ENCODE results near the gene TRIM58. TPM values are rescaled to one million over a fixed set of nuclear protein-coding genes. Genes with fewer than 3 reads are reported as not detected.

The TRIM58 gene
- total RNA-seq, 1 experiment from 2014 or later, result 1.7 TPM

GRCh38 chr1:247904122-247904521 is 47.1 kb downstream of the TRIM58 start:
- Histone ChIP-seq H3K4ac (ENCODE audit: low read depth, low read length) (no peak overlapping the region), H3K4me2 (ENCODE audit: insufficient read depth, insufficient read length, low read length) (no peak overlapping the region), H2AK5ac (ENCODE audit: insufficient read length, low read length) (no peak overlapping the region), H3K23ac (ENCODE audit: insufficient read length, low read depth, low read length) (no peak overlapping the region), H4K91ac (ENCODE audit: insufficient read length, low read depth, low read length) (no peak overlapping the region), H3K27me3 (ENCODE audit: insufficient read depth, low read length) (no peaks in the 10 kb centered on the region), H3K23me2 (ENCODE audit: insufficient read length, low read depth, low read length, poor library complexity, severe bottlenecking) (no peaks in the 10 kb centered on the region), H3K56ac (ENCODE audit: insufficient read length, low read depth, low read length) (no peak overlapping the region), H2BK12ac (ENCODE audit: insufficient read length, low read depth, low read length) (no peak overlapping the region), H4K5ac (ENCODE audit: insufficient read length, low read depth, low read length) (no peak overlapping the region), H3K9me3 (ENCODE audit: control insufficient read depth, low read depth, low read length) (no peaks in the 10 kb centered on the region), H2BK5ac (ENCODE audit: insufficient read length, low read length) (no peak overlapping the region), H3K14ac (ENCODE audit: insufficient read depth, low read length) (no peak overlapping the region), H4K20me1 (ENCODE audit: control insufficient read depth, insufficient read depth, insufficient read length) (no peaks in the 10 kb centered on the region), H2BK20ac (ENCODE audit: low read depth, low read length, poor library complexity, severe bottlenecking) (no peak overlapping the region), H3K9ac (ENCODE audit: extremely low read depth, insufficient read length, low read length) (no peak overlapping the region), H4K8ac (replicated peaks; ENCODE audit: insufficient read length, low read depth, low read length) (no peak overlapping the region), H3K4me1 (ENCODE audit: insufficient read depth, low read length) (no peaks in the 10 kb centered on the region; the same call in 1 of the 2 replicates), H3K18ac (ENCODE audit: insufficient read length, low read depth, low read length) (no peak overlapping the region), H3K27ac (ENCODE audit: insufficient read length, low read depth, low read length) (no peak overlapping the region), H2BK120ac (ENCODE audit: low read depth, low read length, poor library complexity, severe bottlenecking) (no peak overlapping the region), H2AFZ (ENCODE audit: low read length) (no peak overlapping the region), H3K79me2 (ENCODE audit: insufficient read depth, low read length) (no peaks in the 10 kb centered on the region), H2BK15ac (ENCODE audit: low read depth, low read length) (no peak overlapping the region), H3K79me1 (ENCODE audit: insufficient read depth, low read depth, low read length, poor library complexity, severe bottlenecking) (no peaks in the 10 kb centered on the region), H3T11ph (ENCODE audit: low read length) (no peak overlapping the region)
- Mint-ChIP-seq H3K9me3 (peaks cover 75 to 79% of the 10 kb centered on the region in 2 experiments), H3K27me3 (ENCODE audit: low read depth) (no peaks in the 10 kb centered on the region; the same call in 1 of the 2 replicates), H3K4me1 (peaks cover 20 to 22% of the 10 kb centered on the region in 2 experiments), H3K36me3 (ENCODE audit: insufficient read depth in 1 of 3, low read depth in 3 of 3) (peaks cover 12 to 43% (median 14%) of the 10 kb centered on the region in 3 experiments), H3K27ac (peak overlapping the region in 1 of 3 experiments; percentile 27; a peak in 1 of 7 replicates), H3K4me3 (no peak overlapping the region)
- TF ChIP-seq CTCF (conservative IDR thresholded peaks at IDR 0.05), result no peak
- WGBS (ENCODE audit: extremely low coverage, insufficient read length, low lambda C conversion rate), result no CpG with 5 or more reads among the region's 6 CpGs
- DNase-seq, result no peak

All from H9 (cell line).